Stimulated activated CD4-positive, alpha-beta T cell treated with anti-CD3 and anti-CD28 coated beads, Interleukin-12 subunit alpha, Interleukin-12 subunit beta, amount 100 ng/mL, for 24 hours (primary cell): ENCODE results near the gene ALAS1.

Experiments used
- DNase-seq, 2 experiments: peaks; one replicate each; pipeline ENCODE4 v3.0.0-alpha.2; 2020; ENCODE audit warnings: low read depth in 2 of 2

ALAS1 gene

GRCh38 chr3:52221141-52221562, 23.2 kb downstream of the ALAS1 start:
- no peak for DNase-seq

- no peak for DNase-seq
Measured at GRCh38 chr3:52221563-52222318, 23.8 kb downstream of the ALAS1 start.

GRCh38 chr3:52222319-52223221, 24.6 kb downstream of the ALAS1 start:
- no peak for DNase-seq

GRCh38 chr3:52223449-52224408, 25.8 kb downstream of the ALAS1 start:
- no peak for DNase-seq

GRCh38 chr3:52225452-52226228, 27.7 kb downstream of the ALAS1 start, which contains the start of gene TLR9:
TLR9 (minus strand) TSS chr3:52225645; CDS start chr3:52225529, 116 bp downstream.
- DNase-seq, result no peak

GRCh38 chr3:52226229-52226817, 28.4 kb downstream of the ALAS1 start:
- no peak for DNase-seq

GRCh38 chr3:52227117-52227516, 29.2 kb downstream of the ALAS1 start:
- no peak for DNase-seq

GRCh38 chr3:52227766-52228165, 29.8 kb downstream of the ALAS1 start:
- no peak for DNase-seq

- no peak for DNase-seq
Measured at GRCh38 chr3:52228266-52228665, 30.3 kb downstream of the ALAS1 start.

GRCh38 chr3:52228751-52229291, 30.9 kb downstream of the ALAS1 start:
- no peak for DNase-seq

GRCh38 chr3:52229656-52230055, 31.7 kb downstream of the ALAS1 start:
- DNase-seq, result no peak

- DNase-seq, result no peak
Measured at GRCh38 chr3:52230461-52230860, 32.5 kb downstream of the ALAS1 start.

- DNase-seq, result no peak
Measured at GRCh38 chr3:52230889-52231499, 33.0 kb downstream of the ALAS1 start.

GRCh38 chr3:52231502-52232278, 33.7 kb downstream of the ALAS1 start:
- DNase-seq, result peak; percentile 75 to 86

- no peak for DNase-seq
Measured at GRCh38 chr3:52232279-52233107, 34.5 kb downstream of the ALAS1 start.

GRCh38 chr3:52233108-52233591, 35.2 kb downstream of the ALAS1 start:
- no peak for DNase-seq

GRCh38 chr3:52233968-52234367, 36.0 kb downstream of the ALAS1 start:
- no peak for DNase-seq
